Heart right ventricle (tissue), 16 donors: ENCODE measurements around the gene PIM1. TPM values are rescaled to one million over a fixed set of nuclear protein-coding genes. Genes with fewer than 3 reads are reported as not detected.

Experiments
- ATAC-seq, 8 donors: fragments of 200-7000 bp; cut with Tn5 transposase; one replicate each; pipeline ENCODE4 v1.9.1; 2020; ENCODE audit warnings: mild to moderate bottlenecking in 8 of 8, moderate library complexity in 8 of 8, moderate number of reproducible peaks in 1 of 8
- DNase-seq, 2 donors: peaks; one replicate each; pipeline ENCODE4 v3.0.0-alpha.2; 2020
- H3K27ac ChIP-seq, 10 donors: fragments of 200-600 bp; sonication (generic) in 2 of 10; one replicate each; pipeline versions ENCODE4 v1.5.0 to v1.8.0; 2020 to 2022; ENCODE audit warnings: mild to moderate bottlenecking in 3 of 10
- H3K27me3 ChIP-seq, 7 donors: fragments of 200-600 bp; one replicate each; pipeline ENCODE4 v1.8.0; 2021 to 2022; ENCODE audit warnings: mild to moderate bottlenecking in 2 of 7
- H3K36me3 ChIP-seq, 9 donors: fragments of 200-600 bp; sonication (generic) in 1 of 9; one replicate each; pipeline versions ENCODE4 v1.5.0 to v1.8.0; 2020 to 2022; ENCODE audit warnings: mild to moderate bottlenecking in 2 of 9
- H3K4me1 ChIP-seq, 9 donors: fragments of 200-600 bp; sonication (generic) in 1 of 9; one replicate each; pipeline versions ENCODE4 v1.5.0 to v1.8.0; 2020 to 2022; ENCODE audit warnings: mild to moderate bottlenecking in 4 of 9
- H3K4me3 ChIP-seq, 10 donors: fragments of 200-600 bp; sonication (generic) in 2 of 10; one replicate each; pipeline versions ENCODE4 v1.5.0 to v1.8.0; 2020 to 2022; ENCODE audit warnings: mild to moderate bottlenecking in 7 of 10, moderate library complexity in 2 of 10
- H3K9me3 ChIP-seq, 11 donors: fragments of 200-600 bp in 10 of 11; sonication (generic) in 2 of 11; one replicate each; pipeline versions ENCODE4 v1.5.0 to v1.8.0; 2013 to 2022; ENCODE audit warnings: mild to moderate bottlenecking in 2 of 11, control low read depth in 1 of 11, moderate library complexity in 1 of 11
- WGBS, 2 donors: extraction: QIAGEN DNeasy Blood & Tissue Kit; methylation state at CpG; one replicate each; pipeline ENCODE4 v1.1.7; 2013; ENCODE audit warnings: inconsistent platforms in 1 of 2; 5-methylcytosine and 5-hydroxymethylcytosine counted together
- intact Hi-C, 10 donors: fragments of 100-400 bp; cut with DNase I; formaldehyde crosslinking; loops; one replicate each; pipeline versions ENCODE4 v1.11.1 to v1.14.2; 2022
- polyA plus RNA-seq, 2 donors: library from polyadenylated mRNA; stranded (reverse); fragments of 200-250 nt; gene quantifications; one replicate each; pipeline ENCODE4 v1.2.3, GENCODE V29; 2013
- total RNA-seq, 10 donors: library from RNA; stranded (reverse); fragmentation: NEBNext Ultra II Directional in 3 of 10; extraction: Animal tissue kit (Norgen Biotek cat#: 25700) in 3 of 10; gene quantifications; one replicate each; pipeline versions ENCODE4 v1.2.1 to v1.2.4, GENCODE V29; 2021 to 2023
- TF ChIP-seq, protein P1 (sequence below), 9 donors: fragments of 200-600 bp; sonication (generic) in 2 of 9; IDR thresholded peaks; one replicate each; pipeline versions ENCODE4 v1.5.0 to v1.8.0; 2021 to 2022; ENCODE audit warnings: antibody characterized with exemption in 9 of 9, mild to moderate bottlenecking in 5 of 9, moderate library complexity in 1 of 9
- donor health status: Arrhythmogenic right ventricular cardiomyopathy.
- donor health status: ischemic (EF 13 %, LVEDD 7.1; RV severe dilation, severe dysfunction).
- donor health status: healthy with polysubstance abuse.
- donor health status: DM: no; HTN: yes; CAD: no.
- donor health status: DM: no; HTN: no; CAD: no.
- donor health status: ischemic (EF 25% LVEDD 6.9; RV normal size, moderate dysfunction).
- donor health status: ischemic (EF 25% LVEDD 5.7; RV mildly dilated, moderate dysfunction).
- donor health status: healthy.
- donor health status: DM: yes; HTN: yes; CAD: no.
- donor health status: Ischemic cardiomyopathy.
- donor health status: ischemic (EF 35%, LVEDD 5.7; RV mildly dilated, moderate dysfunction).
- donor health status: nonischemic (EF 11% LVEDD 7.7; RV severe dilation, severe dysfunction).
- donor health status: DM: yes; HTN: yes; CAD: no.
- donor health status: PGD.
- donor health status: ischemic (EF 29% LVEDD 5.4; RV normal size, mild dysfunction).
- donor health status: nonischemic (EF 23%, LVEDD 6.1; RV moderate dilation, normal function).

Gene PIM1
- total and polyA plus RNA-seq, 12 donors = 9.2 to 106 (median 16.3) TPM

DNA sequence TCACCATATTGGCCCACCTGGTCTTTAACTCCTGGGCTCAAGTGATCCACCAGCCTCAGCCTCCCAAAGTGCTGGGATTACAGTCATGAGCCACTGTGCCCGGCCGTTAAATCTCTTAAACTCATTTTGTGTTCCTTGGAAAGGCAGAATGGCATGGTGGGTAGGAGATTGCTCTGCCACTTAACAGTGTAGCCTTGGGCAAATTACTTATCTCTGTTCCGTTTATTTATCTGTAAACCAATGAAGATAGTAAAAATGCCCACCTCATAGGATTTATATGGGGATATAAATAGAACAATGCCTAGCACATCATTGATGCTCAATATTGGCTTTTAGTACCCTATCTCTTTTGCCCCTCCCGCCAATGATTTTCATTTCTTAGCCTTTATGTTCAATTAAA lies 7.2 kb upstream of the PIM1 start:
- WGBS, 2 donors = 87 to 89% methylated on average over 4 of the region's 4 CpGs
- no peak for ATAC-seq
- H3K9me3 ChIP-seq = no peaks in the 10 kb centered on the region

DNA sequence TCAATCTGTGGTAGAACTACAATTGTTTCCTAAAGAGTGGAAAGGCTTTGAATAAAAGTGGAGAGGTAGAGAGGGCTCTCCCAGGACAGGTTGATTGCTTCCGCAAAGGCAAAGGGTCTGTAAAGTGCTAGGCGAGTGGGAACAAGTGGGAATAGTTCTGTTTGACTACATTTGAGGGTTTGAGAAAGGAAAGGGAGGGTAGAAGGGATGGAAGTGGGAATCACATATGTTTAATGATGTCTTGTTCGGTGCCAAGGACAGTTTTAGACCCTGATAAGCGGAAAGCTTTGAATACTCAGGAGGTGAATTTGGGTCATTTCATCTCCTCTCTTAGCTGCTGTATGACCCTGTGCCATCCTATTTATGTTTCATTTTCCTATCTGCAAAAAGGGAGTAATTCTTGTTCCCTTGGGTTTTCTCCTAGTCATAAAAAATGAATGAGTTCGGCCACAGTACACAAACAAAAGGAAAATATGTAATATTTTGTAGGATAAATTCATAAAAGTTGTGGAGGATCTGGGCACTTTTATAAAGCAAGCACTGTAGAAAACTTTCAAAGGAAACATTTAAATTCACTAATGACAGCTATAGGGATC lies 1.7 kb upstream of the PIM1 start:
- peak overlapping the region; percentile 72 to 97 (median 92) for H3K27ac ChIP-seq
- DNase-seq = no peak
- peaks cover 0 to 42% (median 30%) of the 10 kb centered on the region in 9 donors for H3K4me1 ChIP-seq
- 81 to 84% methylated on average over 5 of the region's 5 CpGs for WGBS, 2 donors
- no peaks in the 10 kb centered on the region for H3K27me3 ChIP-seq
- H3K36me3 ChIP-seq = peaks cover 0 to 25% (median 5%) of the 10 kb centered on the region in 9 donors
- TF ChIP-seq, protein P1, sequence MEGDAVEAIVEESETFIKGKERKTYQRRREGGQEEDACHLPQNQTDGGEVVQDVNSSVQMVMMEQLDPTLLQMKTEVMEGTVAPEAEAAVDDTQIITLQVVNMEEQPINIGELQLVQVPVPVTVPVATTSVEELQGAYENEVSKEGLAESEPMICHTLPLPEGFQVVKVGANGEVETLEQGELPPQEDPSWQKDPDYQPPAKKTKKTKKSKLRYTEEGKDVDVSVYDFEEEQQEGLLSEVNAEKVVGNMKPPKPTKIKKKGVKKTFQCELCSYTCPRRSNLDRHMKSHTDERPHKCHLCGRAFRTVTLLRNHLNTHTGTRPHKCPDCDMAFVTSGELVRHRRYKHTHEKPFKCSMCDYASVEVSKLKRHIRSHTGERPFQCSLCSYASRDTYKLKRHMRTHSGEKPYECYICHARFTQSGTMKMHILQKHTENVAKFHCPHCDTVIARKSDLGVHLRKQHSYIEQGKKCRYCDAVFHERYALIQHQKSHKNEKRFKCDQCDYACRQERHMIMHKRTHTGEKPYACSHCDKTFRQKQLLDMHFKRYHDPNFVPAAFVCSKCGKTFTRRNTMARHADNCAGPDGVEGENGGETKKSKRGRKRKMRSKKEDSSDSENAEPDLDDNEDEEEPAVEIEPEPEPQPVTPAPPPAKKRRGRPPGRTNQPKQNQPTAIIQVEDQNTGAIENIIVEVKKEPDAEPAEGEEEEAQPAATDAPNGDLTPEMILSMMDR (IDR thresholded peaks at IDR 0.05) = no peak
- H3K9me3 ChIP-seq = no peaks in the 10 kb centered on the region
- peak overlapping the region in 5 of 10 donors; percentile 56 to 74 (median 63) for H3K4me3 ChIP-seq
- intact Hi-C loops = loop anchor here in 3 of 10 donors (2.0 to 5.0 kb wide), 3 partner anchors 33 to 66 kb away; no protein-coding TSS in a partner anchor
- no peak for ATAC-seq

More for the DNA sequence above, 7.2 kb upstream of the PIM1 start:
- intact Hi-C loops = loop anchor here in 1 of 10 donors (2.0 kb wide), 1 partner anchor 108 kb away; no protein-coding TSS in a partner anchor
- DNase-seq = no peak
- Histone ChIP-seq H3K4me3 (no peak overlapping the region), H3K4me1 (peaks cover 0 to 21% (median 0%) of the 10 kb centered on the region in 9 donors), H3K27ac (no peak overlapping the region), H3K36me3 (no peaks in the 10 kb centered on the region), H3K27me3 (no peaks in the 10 kb centered on the region)
- TF ChIP-seq, protein P1 (IDR thresholded peaks at IDR 0.05) = no peak

DNA sequence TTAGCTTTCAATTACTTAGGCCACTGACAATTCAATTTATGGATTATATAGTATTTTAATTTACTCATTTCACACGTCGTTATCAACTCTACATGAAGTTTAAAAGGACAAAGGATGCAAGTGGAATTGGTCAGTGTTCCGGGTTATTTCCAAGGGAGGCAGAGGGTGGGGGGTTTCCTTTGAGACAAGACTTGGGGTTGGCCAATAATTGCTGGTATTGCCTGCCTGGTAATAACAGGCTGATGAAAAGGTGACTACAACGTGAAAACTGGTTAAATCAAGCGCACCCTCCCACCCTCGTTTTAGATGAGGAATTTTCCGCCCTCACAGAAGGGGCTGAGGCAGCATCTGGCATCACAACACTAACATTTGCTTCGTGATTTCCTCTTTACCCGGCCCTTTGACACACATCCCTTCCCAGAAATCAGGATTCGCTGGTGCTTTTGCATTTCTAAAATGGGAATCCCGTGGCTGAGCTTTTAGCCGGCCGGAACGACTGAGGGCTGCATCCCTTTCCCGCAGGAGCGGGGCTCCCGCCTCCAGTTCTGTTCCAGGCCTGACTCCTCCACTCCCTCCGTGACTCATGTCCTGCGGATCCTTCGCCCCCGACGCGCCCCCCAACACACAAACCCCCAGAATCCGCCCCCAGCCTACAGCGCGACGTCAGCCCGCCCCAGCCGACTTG lies 999 bp upstream of the PIM1 start:
- H3K9me3 ChIP-seq = no peaks in the 10 kb centered on the region
- TF ChIP-seq, protein P1 (IDR thresholded peaks at IDR 0.05) = no peak
- peaks cover 0 to 32% (median 12%) of the 10 kb centered on the region in 9 donors for H3K36me3 ChIP-seq
- peaks cover 0 to 44% (median 30%) of the 10 kb centered on the region in 9 donors for H3K4me1 ChIP-seq
- DNase-seq (peak in 1 of 2 donors; percentile 77), ATAC-seq (peak; percentile 5 to 57 (median 35))
- WGBS, 2 donors = 6 to 7% methylated on average over 29 of the region's 29 CpGs
- no peaks in the 10 kb centered on the region for H3K27me3 ChIP-seq
- H3K27ac ChIP-seq = peak overlapping the region; percentile 72 to 97 (median 92)
- peak overlapping the region; percentile 2 to 74 (median 60) for H3K4me3 ChIP-seq
- intact Hi-C loops = loop anchor here in 4 of 10 donors (1.0 to 5.0 kb wide), 4 partner anchors 34 to 67 kb away; no protein-coding TSS in a partner anchor
